ENCODE measurements around the gene HOPX.
"Not testable (repeated sequence)": the region's sequence is repeated elsewhere in the genome, so short reads cannot be mapped to it uniquely, and the experiment has no call there.

HOPX gene

DNA sequence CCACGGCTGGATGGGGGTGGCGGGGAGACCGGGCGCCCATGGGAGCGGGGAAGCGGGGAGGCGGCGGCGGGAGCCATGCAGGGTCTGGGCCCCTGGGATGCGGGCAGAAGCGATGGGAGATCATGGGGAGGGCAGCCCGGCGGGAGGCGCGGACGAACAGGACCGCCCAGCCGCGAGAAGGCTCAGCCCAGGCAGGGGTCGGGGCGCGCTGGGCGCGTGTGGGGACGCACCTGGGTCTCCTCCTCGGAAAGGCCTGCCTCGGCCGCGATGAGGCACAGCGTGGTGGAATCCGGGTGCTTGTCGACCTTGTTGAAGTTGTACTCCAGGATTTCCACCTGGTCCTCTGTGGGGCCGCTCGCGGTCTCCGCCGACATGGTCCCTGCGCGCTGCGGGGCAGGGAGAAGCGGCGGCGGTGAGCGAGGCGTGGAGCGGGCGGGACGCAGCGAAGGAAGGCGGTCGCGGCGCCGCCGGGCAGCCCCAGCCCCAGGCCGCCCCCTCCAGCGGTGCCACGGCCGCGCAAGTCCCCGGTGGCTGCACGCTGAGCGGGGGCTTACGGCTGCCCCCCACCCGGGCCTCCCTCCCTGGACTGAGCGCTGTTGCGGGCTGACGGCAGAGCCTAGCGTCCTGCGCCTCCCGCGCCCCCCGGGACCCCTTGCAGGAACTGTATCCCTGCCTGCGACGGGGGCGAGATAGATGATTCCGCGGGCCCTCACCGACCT, 25.3 kb downstream of the HOPX start:
- no peak for DNase-seq (ENCODE audit: low read depth in 2 of 2, low spot score in 1 of 2)

DNA sequence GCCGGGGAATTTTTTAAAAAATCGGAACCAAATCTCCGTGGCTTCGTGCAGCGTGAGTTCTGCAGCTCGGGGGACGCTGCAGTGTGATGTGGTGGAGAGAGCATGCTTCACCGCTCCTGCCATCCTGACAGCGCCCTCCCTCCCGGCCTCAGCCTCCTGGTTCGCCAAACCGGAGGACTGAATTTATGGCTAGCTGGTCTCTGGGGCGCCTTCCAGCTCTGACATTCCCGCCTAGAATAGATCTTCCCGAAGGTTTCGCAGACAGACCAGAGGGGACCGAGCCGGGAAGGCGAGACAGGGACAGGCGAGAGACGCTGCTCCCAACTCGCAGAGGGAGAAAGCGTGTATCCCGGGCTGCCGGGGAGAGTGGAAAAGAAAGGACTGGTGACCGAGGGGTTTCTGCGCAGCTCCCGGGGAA, 25.9 kb downstream of the HOPX start:
- no peak for DNase-seq (ENCODE audit: low read depth in 2 of 2, low spot score in 1 of 2)

DNA sequence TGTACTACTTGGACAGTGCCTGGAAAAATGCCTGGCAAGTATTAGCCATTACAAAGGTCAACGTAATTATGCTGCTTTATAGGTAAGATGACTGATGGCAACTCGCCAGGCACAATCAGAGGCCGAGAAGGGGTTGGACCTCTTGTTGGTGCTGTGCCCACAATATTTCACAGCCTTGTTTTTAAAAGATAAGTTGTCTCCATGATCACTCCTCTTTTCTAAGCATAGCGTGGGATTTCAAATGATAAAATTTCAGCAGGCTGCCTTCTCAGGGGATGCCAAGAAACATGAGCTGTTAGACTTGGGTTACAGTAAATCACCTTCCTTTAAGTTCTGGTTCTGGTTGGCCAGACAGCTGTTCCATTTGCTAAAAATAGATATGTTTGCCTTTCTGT, 26.9 kb downstream of the HOPX start:
- no peak for DNase-seq (ENCODE audit: low read depth in 2 of 2, low spot score in 1 of 2)

DNA sequence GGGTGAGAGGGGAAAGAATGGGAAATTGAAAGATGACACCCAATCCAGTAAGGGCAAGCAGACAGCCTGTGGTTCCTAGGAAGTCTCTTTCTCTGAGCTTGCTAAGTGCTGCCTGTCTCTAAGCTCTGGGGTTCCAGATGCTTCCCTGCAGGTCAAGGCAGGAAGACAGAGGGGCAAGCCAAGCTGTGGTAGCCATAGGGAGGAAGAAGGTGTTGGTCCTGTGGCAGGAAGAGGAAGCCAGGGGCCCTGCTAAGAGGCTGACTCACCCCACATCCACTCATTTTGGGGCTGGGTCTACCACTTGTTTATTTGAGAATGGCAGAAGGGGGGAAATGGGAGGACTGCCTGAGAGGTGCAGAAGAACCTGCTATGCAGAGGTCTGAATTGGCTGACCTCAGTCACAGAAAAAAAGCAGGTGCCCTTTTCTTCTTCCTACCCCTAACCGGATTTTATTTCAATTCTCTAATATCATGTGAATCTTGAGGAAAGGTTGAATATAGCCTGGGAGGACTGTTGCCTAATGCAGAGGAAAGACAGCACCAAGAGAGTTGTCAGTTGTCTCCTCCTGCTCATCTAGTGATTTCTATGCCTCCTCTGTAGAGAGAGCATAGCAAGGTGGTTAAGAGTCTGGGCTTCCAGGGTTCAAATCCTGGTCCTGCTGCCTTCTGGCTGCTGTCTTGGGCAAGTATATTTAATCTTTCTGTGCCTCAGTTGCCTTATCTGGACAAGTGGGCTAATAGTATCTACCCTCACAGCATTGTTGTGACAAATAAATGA, 27.4 kb downstream of the HOPX start:
- DNase-seq (ENCODE audit: low read depth in 2 of 2, low spot score in 1 of 2) = no peak

DNA sequence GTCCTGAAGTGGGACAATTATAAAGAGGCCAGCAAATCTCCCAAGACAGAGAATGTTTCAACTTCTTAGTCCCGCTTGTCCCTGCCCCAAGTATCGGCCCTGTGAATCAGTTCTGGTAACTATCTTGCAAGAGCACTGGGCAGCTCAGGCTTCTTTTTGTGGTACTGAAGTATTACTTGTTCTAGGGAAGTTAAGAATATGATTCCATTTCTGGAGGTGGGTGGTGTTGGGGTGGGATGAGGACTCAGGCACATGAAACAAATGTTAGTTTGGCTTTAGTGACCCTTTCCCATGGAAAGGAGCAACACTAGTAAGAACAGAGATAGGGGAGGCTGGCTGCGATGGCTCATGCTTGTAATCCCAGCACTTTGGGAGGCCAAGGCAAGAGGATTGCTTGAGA, 28.9 kb downstream of the HOPX start:
- no peak for DNase-seq (ENCODE audit: low read depth in 2 of 2, low spot score in 1 of 2)

DNA sequence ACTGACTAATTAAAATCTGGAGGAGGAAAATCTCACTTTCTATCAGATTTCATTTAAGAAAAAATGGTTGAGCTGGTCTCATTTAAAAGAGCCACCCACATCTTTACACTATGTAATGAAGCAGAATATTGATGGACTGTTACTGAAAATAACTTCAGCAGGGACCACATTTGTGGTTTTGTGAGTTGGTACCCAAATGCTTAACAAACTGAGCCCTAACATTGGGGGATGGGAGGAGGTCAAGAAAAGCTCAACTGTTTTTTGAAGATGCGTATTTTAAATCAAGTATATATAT, 30.1 kb downstream of the HOPX start:
- DNase-seq (ENCODE audit: low read depth in 2 of 2, low spot score in 1 of 2) = no peak

DNA sequence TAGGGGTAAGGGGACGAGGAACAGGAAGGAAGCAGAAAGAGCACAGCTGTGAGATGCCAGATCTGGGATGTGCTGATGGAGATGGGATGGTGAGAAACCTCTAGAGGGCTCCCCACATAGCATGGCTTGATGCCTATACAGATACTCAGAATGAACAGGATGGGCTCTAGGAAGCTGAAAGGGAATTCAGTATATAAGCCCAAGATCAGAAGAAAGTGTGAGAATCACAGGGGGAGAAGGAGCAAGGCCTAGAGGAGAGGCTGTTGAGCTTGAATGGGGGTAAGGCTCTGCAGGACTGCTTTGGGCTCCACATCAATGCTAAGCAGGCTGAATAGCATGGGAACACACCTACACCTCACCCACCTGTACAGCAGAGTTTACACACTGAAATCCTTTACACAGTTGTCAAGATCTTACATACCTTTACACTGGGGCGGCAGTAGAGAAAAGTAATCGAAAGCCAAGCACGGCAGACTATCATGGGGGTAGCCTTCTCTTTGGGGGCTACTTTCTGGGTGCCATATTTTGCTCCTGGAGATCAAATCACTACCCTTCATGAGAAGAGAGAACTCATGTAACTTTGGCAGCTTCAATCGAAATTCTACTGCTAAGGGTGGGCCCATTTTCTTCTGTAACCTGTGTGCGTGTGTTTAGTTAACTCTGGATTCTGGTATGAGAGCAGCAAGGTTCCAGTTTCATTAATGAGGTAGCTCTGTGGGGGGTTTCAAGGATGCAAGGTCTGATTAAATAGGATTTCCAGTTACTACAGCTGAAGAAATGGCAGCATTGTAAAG, 30.6 kb downstream of the HOPX start:
- no peak for DNase-seq (ENCODE audit: low read depth in 2 of 2, low spot score in 1 of 2)

DNA sequence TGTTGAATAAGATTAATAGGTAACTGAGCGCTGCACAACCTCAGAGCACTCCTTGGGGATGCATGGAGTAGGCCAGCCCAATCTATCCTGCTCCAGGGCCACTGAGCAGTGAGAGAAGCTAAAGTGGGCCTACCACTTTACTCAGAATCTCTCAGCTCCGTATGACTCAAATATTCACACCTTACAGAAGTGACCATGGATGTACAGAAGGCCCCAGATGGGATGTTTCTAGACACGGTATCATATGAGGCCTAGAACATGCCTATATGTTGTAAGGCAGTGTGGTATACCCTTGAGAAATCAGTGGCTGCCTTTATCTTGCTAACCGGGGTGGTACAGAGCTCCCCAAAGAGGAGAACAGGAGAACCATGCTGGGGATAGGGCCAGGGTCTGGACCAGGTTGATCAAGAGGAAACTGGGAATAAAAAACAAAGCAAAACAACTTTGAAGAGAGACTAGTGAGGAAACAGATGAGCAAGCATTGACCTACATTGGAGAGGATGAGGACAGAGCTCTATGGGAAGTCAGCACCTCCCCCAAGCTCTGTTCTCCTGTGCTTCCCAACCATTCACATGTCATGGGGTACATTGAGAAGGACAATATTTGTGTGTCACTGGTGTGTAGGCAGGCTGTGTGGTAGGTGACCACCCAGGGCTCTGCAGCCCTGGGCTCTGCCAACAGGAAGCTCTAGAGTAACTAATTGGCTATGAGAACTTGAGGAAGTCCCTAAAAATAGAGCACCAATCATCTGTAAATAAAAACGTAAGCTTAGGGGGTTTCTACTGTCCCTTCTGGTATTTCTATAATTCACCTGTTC, 31.4 kb downstream of the HOPX start:
- no peak for DNase-seq (ENCODE audit: low read depth in 2 of 2, low spot score in 1 of 2)

DNA sequence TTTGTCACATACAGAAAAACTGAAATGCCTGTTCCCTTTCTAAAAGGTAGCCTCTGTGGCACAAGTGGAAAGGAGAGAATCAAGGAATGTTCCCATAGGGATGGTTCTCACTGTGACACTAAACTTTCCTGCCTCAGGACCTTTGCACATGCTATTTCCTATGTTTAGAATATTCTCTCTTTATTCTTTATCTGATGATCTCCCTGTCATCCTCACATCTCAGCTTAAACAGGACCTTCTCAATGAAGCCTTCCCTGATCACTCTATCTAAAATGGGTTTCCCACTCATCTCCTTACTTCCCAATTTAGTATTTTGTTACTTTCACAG, 32.3 kb downstream of the HOPX start:
- DNase-seq (ENCODE audit: low read depth in 2 of 2, low spot score in 1 of 2) = no peak

DNA sequence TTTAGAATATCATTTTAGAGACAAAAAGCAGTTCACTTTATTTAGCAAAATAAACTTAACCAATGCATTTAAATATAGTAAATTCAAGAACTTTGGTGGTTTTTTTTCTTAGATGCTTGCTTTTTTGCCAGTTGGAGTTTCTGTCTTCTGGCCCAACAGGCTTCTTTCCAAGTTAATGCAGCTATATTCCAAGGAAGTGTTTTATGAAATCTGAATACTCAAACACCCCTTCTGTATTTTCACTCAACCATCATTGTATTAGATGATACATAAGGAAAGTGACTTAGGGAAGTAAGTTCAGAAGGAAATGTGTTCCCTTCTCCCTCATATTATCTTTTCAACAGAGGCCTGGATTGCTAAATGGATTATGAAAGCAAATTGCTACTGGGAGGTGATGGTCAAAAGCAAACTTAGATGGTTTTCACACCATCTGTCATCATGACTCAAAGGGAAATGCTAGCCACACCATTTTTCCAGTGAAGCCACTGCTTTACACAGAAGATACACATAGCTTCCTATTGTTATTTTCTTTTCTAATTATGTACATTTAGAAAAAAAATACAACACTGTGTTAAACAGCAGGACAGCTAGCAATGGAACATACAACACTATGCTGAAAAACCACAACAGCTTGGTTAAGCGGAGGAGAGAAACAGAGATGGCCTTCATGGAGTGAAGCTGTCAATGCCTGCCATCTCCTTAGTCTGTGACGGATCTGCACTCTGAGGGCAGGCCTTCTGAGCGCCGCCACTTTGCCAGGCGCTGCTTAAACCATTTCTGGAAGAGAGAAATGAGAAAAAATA, 32.9 kb downstream of the HOPX start:
- no peak for DNase-seq (ENCODE audit: low read depth in 2 of 2, low spot score in 1 of 2)

DNA sequence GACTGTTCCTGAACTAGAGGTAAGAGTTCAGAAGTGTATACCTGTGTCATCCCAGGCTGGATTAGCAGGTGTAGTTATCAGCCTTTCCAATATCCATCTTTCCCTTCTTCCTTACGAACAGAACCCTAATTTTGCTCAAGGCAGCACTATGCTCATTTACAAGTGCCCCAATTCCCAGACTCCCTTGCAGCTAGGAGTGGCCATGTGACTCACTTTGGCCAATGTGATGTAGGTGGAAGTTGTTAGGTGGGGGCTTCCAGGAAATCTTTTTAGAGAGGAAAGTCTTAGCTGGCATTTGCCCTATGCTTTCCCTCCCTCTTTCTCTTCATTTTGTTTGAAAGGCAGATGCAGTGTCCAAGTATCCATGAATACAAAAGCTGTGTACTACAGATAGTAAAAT, 34.8 kb downstream of the HOPX start:
- no peak for DNase-seq (ENCODE audit: low read depth in 2 of 2, low spot score in 1 of 2)

DNA sequence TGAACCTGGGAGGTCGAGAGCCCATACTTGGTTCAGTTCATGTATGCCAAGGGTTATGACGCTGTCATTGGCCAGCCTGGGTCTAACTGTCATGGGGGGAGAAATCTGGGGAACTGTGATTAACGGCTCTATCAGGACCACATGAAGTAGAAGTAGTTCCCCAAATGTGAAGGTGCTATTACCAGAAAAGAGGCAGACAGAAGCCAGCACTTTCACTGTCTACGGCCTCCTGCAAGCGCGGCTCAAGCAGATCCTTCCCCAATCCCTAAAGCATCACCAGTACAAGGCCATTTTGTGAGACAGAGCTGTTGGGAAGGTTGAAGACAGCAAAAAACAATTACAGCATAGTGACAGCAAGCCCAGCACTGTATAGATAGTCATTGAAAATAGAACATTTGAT, 37.5 kb downstream of the HOPX start:
- DNase-seq (ENCODE audit: low read depth in 2 of 2, low spot score in 1 of 2) = no peak

DNA sequence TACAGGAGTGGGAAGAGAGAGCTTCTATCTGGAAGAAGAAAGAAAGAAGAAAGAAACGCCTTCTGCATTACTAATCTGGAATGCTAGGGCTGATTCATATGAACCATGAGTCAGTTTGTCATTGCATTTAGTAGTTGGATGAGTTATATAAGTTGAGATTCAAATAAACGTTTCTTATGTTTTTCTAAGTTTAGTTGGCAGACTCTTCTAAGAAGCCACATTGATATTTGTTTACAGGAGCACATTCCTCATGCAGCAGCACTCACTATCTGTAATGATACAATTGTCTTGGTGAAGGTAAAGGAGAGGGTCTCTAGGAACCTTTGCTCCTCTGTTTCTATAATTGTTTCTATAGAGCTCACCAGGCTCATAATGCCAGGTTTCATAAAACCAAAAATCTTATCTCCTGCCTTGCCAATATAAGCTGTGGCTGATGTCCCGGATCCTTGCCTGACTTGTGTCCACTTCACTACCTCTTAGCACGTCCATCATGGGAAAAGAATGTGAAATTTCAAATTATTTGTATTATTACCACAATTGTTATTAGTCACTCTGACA, 39.5 kb downstream of the HOPX start:
- no peak for DNase-seq (ENCODE audit: low read depth in 2 of 2, low spot score in 1 of 2)

DNA sequence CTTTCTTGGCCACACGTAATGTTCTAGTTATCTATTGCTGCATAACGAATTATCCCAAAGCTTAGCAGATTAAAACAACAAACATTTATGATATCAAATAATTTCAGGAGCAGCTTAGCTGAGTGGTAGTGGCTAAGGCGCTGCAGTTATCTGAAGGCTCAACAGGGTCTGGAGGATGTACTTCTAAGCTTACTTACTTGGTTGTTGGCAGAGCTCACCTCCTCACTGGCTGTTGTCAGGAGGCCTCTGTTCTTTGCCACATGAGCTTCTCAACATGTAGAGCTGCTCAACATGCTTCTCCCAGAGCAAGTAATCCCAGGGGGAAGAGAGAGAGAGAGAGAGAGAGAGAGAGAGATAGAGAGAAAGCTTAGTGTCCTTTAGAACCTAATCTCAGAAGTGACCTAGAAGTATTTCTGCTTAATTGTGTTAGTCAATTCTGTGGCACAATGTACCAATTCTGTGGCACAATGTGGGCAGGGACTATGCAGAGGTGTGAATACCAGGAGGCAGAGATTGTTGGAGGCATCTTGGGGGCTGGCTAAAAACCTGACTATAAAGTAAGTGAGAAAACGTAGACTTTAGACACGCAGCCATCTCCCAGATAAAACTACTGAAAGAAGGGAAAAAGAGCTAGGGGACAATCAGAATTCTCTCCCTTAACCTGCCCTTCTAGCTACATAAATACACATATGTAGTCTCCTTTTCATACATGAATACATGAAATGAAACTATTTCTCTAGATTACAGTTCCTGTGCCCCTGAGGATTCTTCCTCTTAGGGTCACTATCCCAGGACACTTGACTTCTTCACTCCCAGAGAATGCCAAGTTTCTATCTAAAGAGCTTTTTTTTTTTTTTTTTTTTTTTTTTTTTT, 40.2 kb downstream of the HOPX start:
- DNase-seq (ENCODE audit: low read depth in 2 of 2, low spot score in 1 of 2) = no peak

DNA sequence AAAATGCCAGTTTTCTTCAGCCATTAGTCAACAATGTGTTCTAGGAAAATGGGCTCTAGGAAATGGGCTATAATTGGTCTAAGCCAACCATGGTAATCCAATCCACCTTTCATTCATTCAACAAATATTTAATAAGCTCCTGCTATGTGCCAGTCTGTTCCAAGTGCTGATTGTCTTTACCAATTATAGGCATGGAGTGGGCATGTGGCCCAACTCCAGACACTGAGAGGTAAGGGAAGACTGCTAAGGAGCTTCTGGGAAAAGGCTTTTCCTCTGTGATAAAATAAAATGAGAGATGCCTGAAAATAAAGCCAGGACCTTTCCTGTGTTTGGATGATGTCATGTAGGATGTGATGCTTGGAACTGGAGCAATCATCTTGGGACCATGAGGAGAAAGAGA, 43.3 kb downstream of the HOPX start:
- no peak for DNase-seq (ENCODE audit: low read depth in 2 of 2, low spot score in 1 of 2)

DNA sequence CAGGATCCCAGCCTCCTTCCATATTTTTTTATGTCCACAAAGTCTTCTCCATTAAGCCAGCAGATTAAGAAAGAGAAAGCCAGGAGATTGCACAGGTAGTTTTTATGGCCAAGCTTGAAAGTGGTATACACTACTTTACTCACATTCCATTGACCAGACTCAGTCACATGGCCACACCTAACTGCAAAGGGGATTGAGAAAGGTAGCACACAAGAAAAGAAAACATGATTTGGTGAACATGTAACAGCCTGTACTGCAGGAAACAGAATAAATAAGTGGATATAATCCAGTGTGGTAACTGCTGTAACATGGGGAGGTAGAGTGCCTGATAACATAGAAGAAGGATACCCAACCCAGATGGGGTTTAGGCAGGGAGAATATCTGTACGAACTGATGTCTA, 43.9 kb downstream of the HOPX start:
- DNase-seq (ENCODE audit: low read depth in 2 of 2, low spot score in 1 of 2) = no peak

DNA sequence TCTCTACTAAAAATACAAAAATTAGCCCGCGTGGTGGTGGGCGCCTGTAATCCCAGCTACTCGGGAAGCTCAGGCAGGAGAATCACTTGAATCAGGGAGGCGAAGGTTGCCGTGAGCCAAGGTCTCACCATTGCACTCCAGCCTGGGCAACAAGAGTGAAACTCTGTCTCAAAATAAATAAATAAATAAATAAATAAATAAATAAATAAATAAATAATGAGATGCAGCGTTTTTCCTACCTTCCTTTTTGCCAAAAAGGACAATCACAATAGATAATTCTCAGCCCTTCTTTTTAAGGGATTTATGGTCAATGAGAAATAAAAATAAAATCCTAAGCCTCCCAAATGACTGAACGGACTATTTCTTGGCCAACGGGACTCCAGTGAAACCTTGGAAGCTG, 46.1 kb downstream of the HOPX start:
- not testable (repeated sequence) for DNase-seq (ENCODE audit: low read depth in 2 of 2, low spot score in 1 of 2)

DNA sequence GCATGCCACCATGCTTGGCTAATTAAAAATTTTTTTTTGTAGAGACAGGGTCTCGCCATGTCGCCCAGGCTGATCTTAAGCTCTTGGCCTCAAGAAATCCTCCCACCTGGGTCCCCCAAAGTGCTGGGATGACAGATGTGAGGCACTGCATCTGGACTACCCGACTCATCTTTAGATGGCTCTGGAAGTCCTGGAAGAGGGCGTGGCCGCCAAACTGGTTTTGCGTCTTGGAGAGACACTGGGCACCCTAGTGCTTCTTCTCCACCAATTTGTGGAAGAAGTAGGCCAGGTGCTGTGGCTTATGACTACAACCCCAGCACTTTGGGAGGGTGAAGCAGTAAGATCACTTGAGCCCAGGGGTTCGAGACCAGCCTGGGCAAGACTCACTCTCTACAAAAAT, 47.6 kb downstream of the HOPX start:
- no peak for DNase-seq (ENCODE audit: low read depth in 2 of 2, low spot score in 1 of 2)

DNA sequence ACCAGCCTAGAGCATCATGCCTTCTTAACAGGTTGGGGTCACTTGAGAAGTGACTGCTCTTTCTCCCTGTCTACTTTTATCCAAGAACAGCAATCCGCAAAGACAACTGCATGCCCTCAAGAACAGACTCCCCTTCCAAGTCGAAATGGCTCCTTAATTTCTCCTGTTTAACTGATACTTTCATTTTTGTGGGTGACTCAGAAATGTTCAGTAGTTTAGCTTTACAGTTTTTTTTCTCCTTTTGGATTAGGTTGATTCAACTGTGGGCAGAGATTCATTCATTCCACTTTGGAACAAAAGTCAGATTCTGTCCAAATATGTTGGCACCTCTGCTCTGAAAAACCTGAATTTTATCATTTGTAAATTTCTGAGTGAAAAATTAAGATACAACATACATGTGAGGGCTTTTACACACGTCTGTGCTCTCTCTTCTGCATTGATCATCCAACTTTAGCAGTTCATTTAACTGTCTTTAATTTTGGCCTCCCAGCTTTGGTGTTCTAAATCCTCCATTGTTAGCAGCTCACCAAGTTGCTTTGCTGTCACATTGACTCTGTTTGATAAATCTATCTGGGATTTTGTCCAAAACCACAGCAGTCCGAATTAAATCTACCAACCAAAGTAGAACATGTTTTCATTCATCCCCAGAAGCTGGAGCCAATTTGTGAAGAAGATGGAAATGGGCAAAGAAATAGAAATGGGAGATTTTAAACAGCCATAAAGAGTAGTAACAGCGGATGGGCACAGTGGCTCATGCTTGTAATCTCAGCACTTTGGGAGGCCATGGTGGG, 50.0 kb downstream of the HOPX start:
- no peak for DNase-seq (ENCODE audit: low read depth in 2 of 2, low spot score in 1 of 2)
